Lower leg skin (tissue), 4 donors: ENCODE measurements around the gene CNKSR3. TPM values are rescaled to one million over a fixed set of nuclear protein-coding genes. Genes with fewer than 3 reads are reported as not detected.

Experiments used
- DNase-seq, 2 donors: peaks; one replicate each; pipeline ENCODE4 v3.0.0-alpha.2; 2019; ENCODE audit warnings: low spot score in 2 of 2
- H3K4me3 ChIP-seq: fragments of 200-600 bp; sonication (generic); 2 replicates; pipeline ENCODE4 v1.5.1; 2017; ENCODE audit warnings: mild to moderate bottlenecking, low read depth; ENCODE audit not compliant: poor library complexity, severe bottlenecking
- POLR2A ChIP-seq, 2 donors: fragments of 450-650 bp; IDR thresholded peaks; one replicate each; pipeline ENCODE4 v1.6.1; 2016 to 2017; ENCODE audit warnings: antibody characterized with exemption in 2 of 2, mild to moderate bottlenecking in 1 of 2, moderate library complexity in 1 of 2
- WGBS, 2 donors: methylation state at CpG; one replicate each; pipeline ENCODE4 v1.1.5; 2018; 5-methylcytosine and 5-hydroxymethylcytosine counted together
- intact Hi-C: fragments of 100-400 bp; cut with DNase I; formaldehyde crosslinking; loops from one replicate; pipeline ENCODE4 v1.15.0; 2023; ENCODE audit warnings: low total_unique reads
- total RNA-seq, 4 donors: library from RNA; depleted of rRNA; stranded (reverse); fragments of >200 nt; gene quantifications; one replicate each; pipeline ENCODE4 v1.1.0, GENCODE V29; 2016
- TF ChIP-seq, protein P1 (sequence below), 3 donors: fragments of 450-650 bp; IDR thresholded peaks; one replicate each; pipeline ENCODE4 v1.5.1; 2016; ENCODE audit warnings: antibody characterized with exemption in 3 of 3, mild to moderate bottlenecking in 3 of 3, moderate library complexity in 2 of 3

Gene CNKSR3
- total RNA-seq, 4 donors from 2014 or later, result 8.8 to 11.1 (median 9.4) TPM

DNA sequence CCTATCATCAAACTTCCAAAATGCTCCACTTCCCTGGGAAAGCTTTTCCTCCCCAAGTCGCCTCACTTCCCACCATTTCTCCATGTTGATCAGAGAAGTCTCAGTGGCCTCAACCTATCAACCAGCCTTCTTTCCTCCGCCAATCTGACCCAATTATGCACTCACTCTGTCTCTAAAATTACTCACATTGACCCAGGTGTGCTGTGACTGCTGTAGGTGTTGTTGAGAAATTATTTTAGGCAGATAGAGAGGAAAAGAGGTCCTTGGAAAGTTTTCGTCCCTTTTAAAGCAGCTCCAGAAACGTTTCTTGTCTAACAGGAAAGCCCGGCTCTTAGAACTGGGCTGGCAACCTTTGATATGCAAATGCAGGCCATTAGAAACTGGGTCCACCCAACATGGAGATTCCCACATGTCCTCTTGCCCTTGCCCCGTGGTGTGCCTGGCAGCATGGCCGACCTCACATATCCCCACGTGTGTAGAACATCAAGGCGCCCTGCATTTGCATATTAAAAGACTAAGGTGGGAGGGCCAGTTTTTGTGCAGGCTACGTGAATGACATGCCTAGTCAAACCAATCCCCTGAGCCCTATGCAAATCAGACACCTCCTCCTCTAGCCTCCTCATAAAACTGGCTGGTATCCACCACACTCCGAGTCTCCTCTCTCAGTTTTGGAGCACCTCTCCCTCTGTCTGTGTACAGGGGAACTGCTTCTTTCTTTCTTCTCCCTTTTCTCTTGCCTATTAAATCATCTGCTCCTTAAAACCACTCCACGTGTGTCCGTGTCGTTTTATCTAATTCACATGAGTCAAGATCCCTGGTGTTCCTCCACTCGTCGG lies 166.8 kb downstream of the CNKSR3 start:
- intact Hi-C loops, result loop anchor here (10.0 kb wide), 1 partner anchor 49 kb away; no protein-coding TSS in a partner anchor
- DNase-seq, result peak; percentile 72 to 89
- TF ChIP-seq, protein P1, sequence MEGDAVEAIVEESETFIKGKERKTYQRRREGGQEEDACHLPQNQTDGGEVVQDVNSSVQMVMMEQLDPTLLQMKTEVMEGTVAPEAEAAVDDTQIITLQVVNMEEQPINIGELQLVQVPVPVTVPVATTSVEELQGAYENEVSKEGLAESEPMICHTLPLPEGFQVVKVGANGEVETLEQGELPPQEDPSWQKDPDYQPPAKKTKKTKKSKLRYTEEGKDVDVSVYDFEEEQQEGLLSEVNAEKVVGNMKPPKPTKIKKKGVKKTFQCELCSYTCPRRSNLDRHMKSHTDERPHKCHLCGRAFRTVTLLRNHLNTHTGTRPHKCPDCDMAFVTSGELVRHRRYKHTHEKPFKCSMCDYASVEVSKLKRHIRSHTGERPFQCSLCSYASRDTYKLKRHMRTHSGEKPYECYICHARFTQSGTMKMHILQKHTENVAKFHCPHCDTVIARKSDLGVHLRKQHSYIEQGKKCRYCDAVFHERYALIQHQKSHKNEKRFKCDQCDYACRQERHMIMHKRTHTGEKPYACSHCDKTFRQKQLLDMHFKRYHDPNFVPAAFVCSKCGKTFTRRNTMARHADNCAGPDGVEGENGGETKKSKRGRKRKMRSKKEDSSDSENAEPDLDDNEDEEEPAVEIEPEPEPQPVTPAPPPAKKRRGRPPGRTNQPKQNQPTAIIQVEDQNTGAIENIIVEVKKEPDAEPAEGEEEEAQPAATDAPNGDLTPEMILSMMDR (IDR thresholded peaks at IDR 0.05), result no peak
- no peak for TF ChIP-seq POLR2A (IDR thresholded peaks at IDR 0.05)
- H3K4me3 ChIP-seq, result no peak overlapping the region
- WGBS, 2 donors, result 40% methylated on average over 16 of the region's 16 CpGs

DNA sequence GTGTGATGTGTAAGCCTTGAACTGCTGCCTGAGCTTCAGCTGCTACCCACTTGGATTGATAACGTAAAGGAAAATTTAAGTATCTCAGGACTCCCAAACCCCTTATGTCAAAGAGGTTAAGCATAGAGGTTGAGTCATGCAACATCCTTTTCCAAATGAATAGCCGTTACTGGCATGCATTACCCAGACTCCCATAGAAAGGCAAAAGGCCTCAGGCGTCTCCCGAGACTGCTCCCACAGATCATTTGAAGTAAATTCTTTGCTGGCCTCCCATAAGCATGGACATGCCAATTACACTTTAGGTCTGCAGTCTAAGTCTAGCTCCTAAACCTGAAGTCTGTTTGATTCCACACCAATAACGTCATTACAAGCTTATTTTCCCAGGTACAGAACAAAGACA lies 168.6 kb downstream of the CNKSR3 start:
- TF ChIP-seq POLR2A (IDR thresholded peaks at IDR 0.05), result no peak
- TF ChIP-seq, protein P1 (IDR thresholded peaks at IDR 0.05), result no peak
- no peak overlapping the region for H3K4me3 ChIP-seq
- intact Hi-C loops, result loop anchor here (10.0 kb wide), 1 partner anchor 47 kb away; no protein-coding TSS in a partner anchor
- WGBS, 2 donors, result 36 to 50% methylated on average over 5 of the region's 5 CpGs
- no peak for DNase-seq

DNA sequence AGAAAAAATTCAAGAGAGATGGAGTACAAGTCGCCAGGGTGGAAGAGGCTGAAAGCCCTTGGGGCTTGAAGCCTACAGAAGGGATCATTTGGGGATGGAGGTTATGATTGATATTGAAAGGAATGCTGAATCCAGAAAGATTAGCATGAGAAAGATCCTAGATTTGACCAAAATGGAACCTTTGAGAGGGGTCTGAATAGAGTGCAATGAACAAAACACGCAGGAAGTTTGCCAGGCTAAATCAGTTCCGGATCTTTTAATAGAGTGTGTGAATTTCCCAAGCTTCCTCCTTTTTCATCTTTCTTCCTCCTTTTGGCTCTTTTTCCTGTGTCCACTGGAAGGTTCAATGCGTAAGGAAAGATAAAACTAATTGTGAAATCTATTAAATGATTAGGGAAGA lies 169.1 kb downstream of the CNKSR3 start:
- DNase-seq, result no peak
- intact Hi-C loops, result loop anchor here (10.0 kb wide), 1 partner anchor 47 kb away; no protein-coding TSS in a partner anchor
- TF ChIP-seq, protein P1 (IDR thresholded peaks at IDR 0.05), result no peak
- TF ChIP-seq POLR2A (IDR thresholded peaks at IDR 0.05), result no peak
- no peak overlapping the region for H3K4me3 ChIP-seq
- WGBS, 2 donors, result 58 to 76% methylated on average over 4 of the region's 4 CpGs

Other genes starting within 250 kb of the CNKSR3 start
- 1 to 10 TPM in 2 of 4 donors, under 1 TPM in 2; 0.67 to 1.7 (median 0.97) TPM for gene IPCEF1, start 153.9 kb downstream of the CNKSR3 start, total RNA-seq
- gene SCAF8, start 222.7 kb upstream of the CNKSR3 start, total RNA-seq, result 10 to 100 TPM; 31.4 to 45.3 (median 41.3) TPM